Measurements from ENCODE around the gene AKAP11.

AKAP11 gene

DNA sequence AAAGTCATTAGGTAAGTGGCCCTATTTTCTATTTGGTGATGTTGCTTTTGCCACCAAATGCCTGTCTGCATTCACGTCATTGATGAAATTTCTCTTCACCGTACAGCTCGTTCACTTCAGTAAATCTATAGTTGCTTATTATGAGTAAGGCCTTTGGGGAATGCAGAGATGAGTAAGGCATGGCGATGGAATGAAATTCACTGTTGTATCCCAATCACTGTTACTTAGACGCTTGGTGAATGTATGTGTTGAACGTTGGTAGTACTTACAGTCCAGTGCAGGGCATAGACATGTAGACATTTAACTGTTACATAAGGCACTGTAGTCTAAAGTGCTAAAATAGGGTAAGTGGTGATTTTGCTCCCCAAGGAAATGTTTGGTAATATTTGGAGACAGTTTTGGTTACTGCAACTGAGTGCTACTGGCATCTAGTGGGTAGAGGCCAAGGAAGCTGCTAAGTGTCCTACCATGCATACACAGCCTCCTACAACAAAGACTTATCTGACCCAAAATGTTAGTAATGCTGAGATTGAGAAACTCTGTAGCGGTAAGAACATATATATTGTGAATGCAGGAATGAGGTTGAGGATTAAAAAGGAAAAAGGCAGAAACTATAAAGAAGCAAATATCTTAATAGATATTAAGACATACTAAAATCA is 5.8 kb downstream of the AKAP11 start:
- Histone ChIP-seq H3K27me3 (ENCODE audit: insufficient read depth, low read length, poor library complexity) (no peaks in the 10 kb centered on the region), H3K9me3 (ENCODE audit: insufficient read depth, low read length, severe bottlenecking) (no peaks in the 10 kb centered on the region), H3K36me3 (ENCODE audit: insufficient read depth, low read length) (0 out of 2 replicates have a peak, but pooled peaks cover 3% of the 10 kb centered on the region), H3K79me2 (ENCODE audit: insufficient read depth, low read length) (peaks cover 90% of the 10 kb centered on the region), H4K20me1 (ENCODE audit: insufficient read depth, low read length) (peaks cover 3% of the 10 kb centered on the region; the same call in 1 of the 2 replicates), H3K27ac (ENCODE audit: low read length) (no peak overlapping the region), H3K4me2 (ENCODE audit: insufficient read depth, low read length) (no peak overlapping the region), H3K4me1 (ENCODE audit: insufficient read depth, low read length) (peaks cover 35% of the 10 kb centered on the region), H2AFZ (ENCODE audit: low read depth, low read length) (no peak overlapping the region), H3K9ac (ENCODE audit: low read depth, low read length) (no peak overlapping the region), H3K4me3 (ENCODE audit: low read depth in 1 of 2, low read length in 2 of 2) (no peak overlapping the region)
- no peak for TF ChIP-seq EZH2 (IDR thresholded peaks at IDR 0.05; ENCODE audit: borderline replicate concordance, low read depth, low read length, severe bottlenecking)
- TF ChIP-seq, protein P1, sequence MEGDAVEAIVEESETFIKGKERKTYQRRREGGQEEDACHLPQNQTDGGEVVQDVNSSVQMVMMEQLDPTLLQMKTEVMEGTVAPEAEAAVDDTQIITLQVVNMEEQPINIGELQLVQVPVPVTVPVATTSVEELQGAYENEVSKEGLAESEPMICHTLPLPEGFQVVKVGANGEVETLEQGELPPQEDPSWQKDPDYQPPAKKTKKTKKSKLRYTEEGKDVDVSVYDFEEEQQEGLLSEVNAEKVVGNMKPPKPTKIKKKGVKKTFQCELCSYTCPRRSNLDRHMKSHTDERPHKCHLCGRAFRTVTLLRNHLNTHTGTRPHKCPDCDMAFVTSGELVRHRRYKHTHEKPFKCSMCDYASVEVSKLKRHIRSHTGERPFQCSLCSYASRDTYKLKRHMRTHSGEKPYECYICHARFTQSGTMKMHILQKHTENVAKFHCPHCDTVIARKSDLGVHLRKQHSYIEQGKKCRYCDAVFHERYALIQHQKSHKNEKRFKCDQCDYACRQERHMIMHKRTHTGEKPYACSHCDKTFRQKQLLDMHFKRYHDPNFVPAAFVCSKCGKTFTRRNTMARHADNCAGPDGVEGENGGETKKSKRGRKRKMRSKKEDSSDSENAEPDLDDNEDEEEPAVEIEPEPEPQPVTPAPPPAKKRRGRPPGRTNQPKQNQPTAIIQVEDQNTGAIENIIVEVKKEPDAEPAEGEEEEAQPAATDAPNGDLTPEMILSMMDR (IDR thresholded peaks at IDR 0.05; ENCODE audit: borderline replicate concordance, extremely low read depth, low read length, poor library complexity, severe bottlenecking): no peak
- ATAC-seq (ENCODE audit: insufficient read depth, low read depth): no peak
- DNase-seq: no peak

DNA sequence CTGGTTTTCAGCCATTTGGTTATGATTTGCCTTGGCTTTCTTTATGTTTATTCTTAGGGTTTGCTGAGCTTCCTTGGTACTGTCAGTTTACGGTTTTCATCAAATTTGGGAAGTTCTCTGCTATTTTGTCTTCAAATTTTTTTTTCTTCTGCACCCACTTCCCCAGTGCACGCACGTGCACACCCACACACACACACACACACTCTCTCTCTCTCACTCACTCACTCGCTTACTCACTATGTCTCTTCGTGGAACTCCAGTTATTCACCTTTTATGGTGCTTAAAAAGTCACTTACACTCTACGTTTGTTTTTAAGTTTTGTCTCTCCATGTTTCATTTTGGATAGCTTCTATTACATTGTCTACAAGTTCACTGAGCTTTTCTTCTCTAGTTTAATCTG is 7.1 kb downstream of the AKAP11 start:
- Histone ChIP-seq H3K79me2 (ENCODE audit: insufficient read depth, low read length) (peaks cover 89% of the 10 kb centered on the region), H3K27me3 (ENCODE audit: insufficient read depth, low read length, poor library complexity) (no peaks in the 10 kb centered on the region), H3K36me3 (ENCODE audit: insufficient read depth, low read length) (0 out of 2 replicates have a peak, but pooled peaks cover 3% of the 10 kb centered on the region), H3K9me3 (ENCODE audit: insufficient read depth, low read length, severe bottlenecking) (no peaks in the 10 kb centered on the region), H2AFZ (ENCODE audit: low read depth, low read length) (no peak overlapping the region), H3K4me3 (ENCODE audit: low read depth in 1 of 2, low read length in 2 of 2) (no peak overlapping the region), H3K9ac (ENCODE audit: low read depth, low read length) (no peak overlapping the region), H4K20me1 (ENCODE audit: insufficient read depth, low read length) (peaks cover 3% of the 10 kb centered on the region; the same call in 1 of the 2 replicates), H3K27ac (ENCODE audit: low read length) (no peak overlapping the region), H3K4me1 (ENCODE audit: insufficient read depth, low read length) (peaks cover 21% of the 10 kb centered on the region), H3K4me2 (ENCODE audit: insufficient read depth, low read length) (no peak overlapping the region)
- ATAC-seq (ENCODE audit: insufficient read depth, low read depth) (no peak), DNase-seq (no peak)
- TF ChIP-seq, protein P1 (IDR thresholded peaks at IDR 0.05; ENCODE audit: borderline replicate concordance, extremely low read depth, low read length, poor library complexity, severe bottlenecking): no peak
- TF ChIP-seq EZH2 (IDR thresholded peaks at IDR 0.05; ENCODE audit: borderline replicate concordance, low read depth, low read length, severe bottlenecking): no peak

DNA sequence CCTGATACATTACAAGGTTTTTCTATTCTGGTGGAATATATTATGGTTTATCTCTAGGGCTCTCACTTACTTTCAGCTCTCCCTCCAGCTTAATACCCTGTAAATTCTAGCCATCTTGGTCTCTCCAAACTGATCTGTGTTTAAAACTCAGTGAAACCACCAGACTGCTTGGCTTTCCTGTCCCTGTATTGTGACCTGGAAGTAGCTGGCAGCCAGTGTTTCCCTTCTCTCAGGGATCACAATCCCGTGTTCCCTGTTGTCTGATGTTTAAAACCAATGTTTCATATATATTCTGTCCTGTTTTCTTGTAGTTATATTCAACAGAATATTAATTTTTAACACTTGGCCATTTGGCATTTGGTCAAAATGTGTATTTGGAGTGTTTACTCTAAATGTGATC is 8.0 kb downstream of the AKAP11 start:
- Histone ChIP-seq H3K27me3 (ENCODE audit: insufficient read depth, low read length, poor library complexity) (no peaks in the 10 kb centered on the region), H3K4me1 (ENCODE audit: insufficient read depth, low read length) (peaks cover 13% of the 10 kb centered on the region), H3K9me3 (ENCODE audit: insufficient read depth, low read length, severe bottlenecking) (no peaks in the 10 kb centered on the region), H3K9ac (ENCODE audit: low read depth, low read length) (no peak overlapping the region), H4K20me1 (ENCODE audit: insufficient read depth, low read length) (peaks cover 3% of the 10 kb centered on the region; the same call in 1 of the 2 replicates), H3K4me3 (ENCODE audit: low read depth in 1 of 2, low read length in 2 of 2) (no peak overlapping the region), H3K79me2 (ENCODE audit: insufficient read depth, low read length) (peaks cover 88% of the 10 kb centered on the region), H2AFZ (ENCODE audit: low read depth, low read length) (no peak overlapping the region), H3K36me3 (ENCODE audit: insufficient read depth, low read length) (0 out of 2 replicates have a peak, but pooled peaks cover 3% of the 10 kb centered on the region), H3K4me2 (ENCODE audit: insufficient read depth, low read length) (no peak overlapping the region), H3K27ac (ENCODE audit: low read length) (no peak overlapping the region)
- no peak for ATAC-seq (ENCODE audit: insufficient read depth, low read depth)
- no peak for DNase-seq
- TF ChIP-seq, protein P1 (IDR thresholded peaks at IDR 0.05; ENCODE audit: borderline replicate concordance, extremely low read depth, low read length, poor library complexity, severe bottlenecking): no peak
- TF ChIP-seq EZH2 (IDR thresholded peaks at IDR 0.05; ENCODE audit: borderline replicate concordance, low read depth, low read length, severe bottlenecking): no peak

Data from DND-41 (cell line).